ENCODE data around the gene CRKL. TPM values are rescaled to one million over a fixed set of nuclear protein-coding genes. Genes with fewer than 3 reads are reported as not detected.
A peak's percentile ranks its signal among the peaks of the same experiment; 100 is the strongest.

Gene CRKL
- total RNA-seq, 1 experiment from 2014 or later: 35.4 TPM

DNA sequence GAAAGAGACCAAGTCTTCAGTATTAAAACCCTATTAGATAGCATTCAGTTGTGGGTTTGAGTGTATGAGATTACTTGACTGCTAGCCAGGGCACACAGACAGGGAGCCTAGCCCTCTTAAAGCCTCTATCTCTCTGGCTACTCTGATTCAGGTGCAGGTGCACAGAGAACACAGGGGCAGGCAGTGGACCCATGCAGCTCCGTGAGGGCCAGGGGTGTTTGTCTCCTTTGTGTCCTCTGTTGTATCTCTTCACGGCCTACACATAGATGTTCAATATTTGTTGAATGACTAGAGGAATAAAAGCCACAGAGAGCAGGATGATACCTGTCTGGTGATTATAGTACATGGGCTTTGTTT lies 28.3 kb downstream of the CRKL start:
- peaks cover 11% of the 10 kb centered on the region; the same call in 1 of the 2 replicates for H3K36me3 ChIP-seq (ENCODE audit: low read depth, low read length)
- peaks cover 13% of the 10 kb centered on the region; the same call in 1 of the 2 replicates for H3K4me1 ChIP-seq (ENCODE audit: insufficient read depth, low read length)
- BruUV-seq (replicated peaks): no TSS peak
- ATAC-seq (peak; percentile 33; the same call in 1 of the 2 replicates), DNase-seq (no peak)
- no peak overlapping the region for H2AFZ ChIP-seq (ENCODE audit: low read length)
- peaks cover 56% of the 10 kb centered on the region for H4K20me1 ChIP-seq (ENCODE audit: low read length)
- H3K27me3 ChIP-seq (ENCODE audit: low read length): no peaks in the 10 kb centered on the region
- no peak overlapping the region for H3K9ac ChIP-seq (ENCODE audit: low read length)
- H3K4me3 ChIP-seq (ENCODE audit: low read length): no peak overlapping the region
- ChIA-PET POLR2A (ENCODE audit: unreplicated experiment) (no interaction called here), CTCF (no interaction called here)
- TF ChIP-seq EZH2phosphoT487 (IDR thresholded peaks at IDR 0.05; ENCODE audit: borderline replicate concordance, low read length) (no peak), EZH2 (IDR thresholded peaks at IDR 0.05; ENCODE audit: low read length, unreplicated experiment) (no peak)
- TF ChIP-seq, protein P1, sequence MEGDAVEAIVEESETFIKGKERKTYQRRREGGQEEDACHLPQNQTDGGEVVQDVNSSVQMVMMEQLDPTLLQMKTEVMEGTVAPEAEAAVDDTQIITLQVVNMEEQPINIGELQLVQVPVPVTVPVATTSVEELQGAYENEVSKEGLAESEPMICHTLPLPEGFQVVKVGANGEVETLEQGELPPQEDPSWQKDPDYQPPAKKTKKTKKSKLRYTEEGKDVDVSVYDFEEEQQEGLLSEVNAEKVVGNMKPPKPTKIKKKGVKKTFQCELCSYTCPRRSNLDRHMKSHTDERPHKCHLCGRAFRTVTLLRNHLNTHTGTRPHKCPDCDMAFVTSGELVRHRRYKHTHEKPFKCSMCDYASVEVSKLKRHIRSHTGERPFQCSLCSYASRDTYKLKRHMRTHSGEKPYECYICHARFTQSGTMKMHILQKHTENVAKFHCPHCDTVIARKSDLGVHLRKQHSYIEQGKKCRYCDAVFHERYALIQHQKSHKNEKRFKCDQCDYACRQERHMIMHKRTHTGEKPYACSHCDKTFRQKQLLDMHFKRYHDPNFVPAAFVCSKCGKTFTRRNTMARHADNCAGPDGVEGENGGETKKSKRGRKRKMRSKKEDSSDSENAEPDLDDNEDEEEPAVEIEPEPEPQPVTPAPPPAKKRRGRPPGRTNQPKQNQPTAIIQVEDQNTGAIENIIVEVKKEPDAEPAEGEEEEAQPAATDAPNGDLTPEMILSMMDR (conservative IDR thresholded peaks at IDR 0.05; ENCODE audit: low read depth, low read length): no peak
- intact Hi-C loops (cut with micrococcal nuclease): no loop called here
- H3K27ac ChIP-seq (ENCODE audit: low read length): no peak overlapping the region
- no peaks in the 10 kb centered on the region for H3F3A ChIP-seq (ENCODE audit: low read length, unreplicated experiment)
- peaks cover 98% of the 10 kb centered on the region for H3K79me2 ChIP-seq (ENCODE audit: low read length)
- 0 out of 2 replicates have a peak overlapping the region, but pooled peaks have one; percentile 7 for H3K4me2 ChIP-seq (ENCODE audit: low read length)
- H3K9me2 ChIP-seq (replicated peaks; ENCODE audit: low read length): no peaks in the 10 kb centered on the region
- H3K9me3 ChIP-seq (ENCODE audit: low read length): no peaks in the 10 kb centered on the region

DNA sequence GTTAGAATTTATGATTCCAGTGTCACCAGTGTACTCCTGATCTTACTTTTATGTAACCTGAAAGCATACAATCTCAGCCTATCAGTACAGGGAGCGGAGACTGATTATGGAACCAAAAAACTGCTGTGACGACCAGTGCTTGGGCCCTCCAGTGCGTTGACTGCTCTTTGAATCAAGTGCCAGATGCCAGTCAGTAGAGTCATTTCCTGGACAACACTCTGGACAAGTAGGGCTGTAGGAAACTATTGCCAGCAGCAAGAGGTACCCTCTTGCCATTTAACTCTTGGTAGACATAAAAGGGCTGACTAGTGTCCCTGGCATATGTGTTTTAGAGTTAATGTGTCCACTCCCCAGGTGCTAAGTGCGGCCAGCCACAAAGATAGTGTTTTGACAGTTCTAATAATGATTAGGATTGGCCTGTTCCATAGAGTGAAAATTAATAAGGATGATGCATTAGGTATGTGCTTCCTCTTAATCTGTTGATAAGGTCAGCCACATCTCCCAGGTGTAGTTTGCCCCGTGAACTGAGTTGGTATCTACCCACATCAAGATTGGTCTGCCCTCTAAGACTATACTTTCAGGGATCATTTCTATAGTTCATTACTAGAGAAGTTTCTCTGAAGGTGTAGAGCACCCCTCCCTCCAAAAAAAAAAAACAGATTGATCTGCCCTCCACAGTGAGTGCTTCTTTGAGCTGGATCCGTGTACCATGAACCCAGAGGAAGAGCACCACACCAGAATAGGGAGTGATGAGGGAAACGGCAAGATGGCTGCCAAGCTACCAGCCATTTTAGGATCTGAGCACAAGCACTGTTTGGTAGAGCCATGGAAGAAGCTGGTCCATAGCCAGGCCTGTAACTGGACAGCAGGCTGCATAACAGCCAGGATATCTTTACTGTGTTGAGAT lies 29.1 kb downstream of the CRKL start:
- Histone ChIP-seq H3K27me3 (ENCODE audit: low read length) (no peaks in the 10 kb centered on the region), H3F3A (ENCODE audit: low read length, unreplicated experiment) (no peaks in the 10 kb centered on the region), H3K27ac (ENCODE audit: low read length) (no peak overlapping the region), H3K9me2 (replicated peaks; ENCODE audit: low read length) (no peaks in the 10 kb centered on the region), H4K20me1 (ENCODE audit: low read length) (peaks cover 56% of the 10 kb centered on the region), H3K79me2 (ENCODE audit: low read length) (peaks cover 99% of the 10 kb centered on the region), H3K9ac (ENCODE audit: low read length) (no peak overlapping the region), H3K4me1 (ENCODE audit: insufficient read depth, low read length) (peaks cover 18% of the 10 kb centered on the region; the same call in 1 of the 2 replicates), H3K36me3 (ENCODE audit: low read depth, low read length) (peaks cover 19% of the 10 kb centered on the region; the same call in 1 of the 2 replicates), H3K4me3 (ENCODE audit: low read length) (no peak overlapping the region), H3K9me3 (ENCODE audit: low read length) (no peaks in the 10 kb centered on the region), H2AFZ (ENCODE audit: low read length) (no peak overlapping the region), H3K4me2 (ENCODE audit: low read length) (0 out of 2 replicates have a peak overlapping the region, but pooled peaks have one; percentile 7)
- CTCF ChIA-PET: no interaction called here
- POLR2A ChIA-PET (ENCODE audit: unreplicated experiment): no interaction called here
- intact Hi-C loops (cut with micrococcal nuclease): no loop called here
- ATAC-seq: peak; percentile 59; the same call in 1 of the 2 replicates
- TF ChIP-seq, protein P1 (conservative IDR thresholded peaks at IDR 0.05; ENCODE audit: low read depth, low read length): no peak
- TF ChIP-seq EZH2phosphoT487 (IDR thresholded peaks at IDR 0.05; ENCODE audit: borderline replicate concordance, low read length) (no peak), EZH2 (IDR thresholded peaks at IDR 0.05; ENCODE audit: low read length, unreplicated experiment) (no peak)
- no TSS peak for BruUV-seq (replicated peaks)
- DNase-seq: peak; percentile 42

DNA sequence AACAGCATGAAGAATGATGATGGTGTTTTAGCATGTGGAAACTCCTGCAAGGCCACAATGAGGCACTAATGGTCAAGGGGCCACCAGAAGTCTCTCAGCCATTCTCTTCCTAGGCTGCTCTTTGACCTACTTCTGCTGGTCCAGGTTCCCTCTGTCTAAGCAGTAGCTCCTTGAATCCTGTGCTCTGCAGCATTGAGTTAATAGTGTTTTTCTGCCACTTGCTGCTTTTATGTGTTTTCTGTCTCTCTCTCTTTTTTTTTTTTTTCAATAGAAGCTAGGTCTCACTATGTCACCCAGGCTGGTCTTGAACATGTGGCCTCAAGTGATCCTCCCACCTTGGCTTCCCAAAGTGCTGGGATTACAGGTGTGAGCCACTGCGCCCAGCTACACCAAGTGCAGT lies 29.8 kb downstream of the CRKL start:
- H3K79me2 ChIP-seq (ENCODE audit: low read length): peaks cover 100% of the 10 kb centered on the region
- no peaks in the 10 kb centered on the region for H3F3A ChIP-seq (ENCODE audit: low read length, unreplicated experiment)
- H3K9me2 ChIP-seq (replicated peaks; ENCODE audit: low read length): no peaks in the 10 kb centered on the region
- no peak overlapping the region for H3K27ac ChIP-seq (ENCODE audit: low read length)
- peaks cover 24% of the 10 kb centered on the region; the same call in 1 of the 2 replicates for H3K36me3 ChIP-seq (ENCODE audit: low read depth, low read length)
- ChIA-PET CTCF (no interaction called here), POLR2A (ENCODE audit: unreplicated experiment) (no interaction called here)
- intact Hi-C loops (cut with micrococcal nuclease): no loop called here
- no peaks in the 10 kb centered on the region for H3K9me3 ChIP-seq (ENCODE audit: low read length)
- ATAC-seq (no peak), DNase-seq (no peak)
- H4K20me1 ChIP-seq (ENCODE audit: low read length): peaks cover 53% of the 10 kb centered on the region
- H3K4me1 ChIP-seq (ENCODE audit: insufficient read depth, low read length): peaks cover 18% of the 10 kb centered on the region; the same call in 1 of the 2 replicates
- TF ChIP-seq EZH2phosphoT487 (IDR thresholded peaks at IDR 0.05; ENCODE audit: borderline replicate concordance, low read length) (no peak), EZH2 (IDR thresholded peaks at IDR 0.05; ENCODE audit: low read length, unreplicated experiment) (no peak)
- TF ChIP-seq, protein P1 (conservative IDR thresholded peaks at IDR 0.05; ENCODE audit: low read depth, low read length): no peak
- no TSS peak for BruUV-seq (replicated peaks)
- H3K9ac ChIP-seq (ENCODE audit: low read length): no peak overlapping the region
- H3K4me3 ChIP-seq (ENCODE audit: low read length): no peak overlapping the region
- no peak overlapping the region for H3K4me2 ChIP-seq (ENCODE audit: low read length)
- H2AFZ ChIP-seq (ENCODE audit: low read length): no peak overlapping the region
- no peaks in the 10 kb centered on the region for H3K27me3 ChIP-seq (ENCODE audit: low read length)
